HepG2 (cell line): ENCODE results near the gene UNC13D. TPM values are rescaled to one million over a fixed set of nuclear protein-coding genes. Genes with fewer than 3 reads are reported as not detected.

Source experiments
- AGO1 ChIP-seq: fragments of 200-400 bp; formaldehyde crosslinking; IDR thresholded peaks from 2 replicates; pipeline ENCODE4 v1.6.1; 2017; ENCODE audit warnings: mild to moderate bottlenecking, low read depth, low read length, moderate library complexity; ENCODE audit not compliant: poor library complexity, severe bottlenecking
- ELF1 ChIP-seq: sonication (generic); formaldehyde crosslinking; IDR thresholded peaks from 2 replicates; pipeline ENCODE4 v1.4.0; 2020; ENCODE audit warnings: missing genetic modification reagents
- FOXK1 ChIP-seq: sonication (generic); formaldehyde crosslinking; IDR thresholded peaks from 2 replicates; pipeline ENCODE4 v1.4.0; 2020; ENCODE audit warnings: low read depth, missing genetic modification reagents, borderline replicate concordance
- GTF2F1 ChIP-seq: fragments of 150-350 bp; IDR thresholded peaks from 2 replicates; pipeline ENCODE4 v1.6.1; 2014; ENCODE audit warnings: low read length
- HNF1A ChIP-seq, 2 experiments: sonication (generic) in 1 of 2; formaldehyde crosslinking in 1 of 2; IDR thresholded peaks; 2 replicates each; pipeline versions ENCODE4 v1.4.0 to v1.6.1; 2016 to 2020; ENCODE audit warnings: borderline replicate concordance in 1 of 2, low read depth in 1 of 2, mild to moderate bottlenecking in 1 of 2, missing genetic modification reagents in 1 of 2
- HNRNPK ChIP-seq: fragments of 200-400 bp; formaldehyde crosslinking; IDR thresholded peaks from 2 replicates; pipeline ENCODE4 v1.6.1; 2018; ENCODE audit warnings: low read length, low read depth, moderate library complexity, mild to moderate bottlenecking; ENCODE audit not compliant: poor library complexity, severe bottlenecking
- ISL2 ChIP-seq: sonication (generic); formaldehyde crosslinking; IDR thresholded peaks from 2 replicates; pipeline ENCODE4 v1.5.0; 2020; ENCODE audit warnings: missing genetic modification reagents
- PHF20 ChIP-seq: sonication (generic); formaldehyde crosslinking; IDR thresholded peaks from 2 replicates; pipeline ENCODE4 v1.5.0; 2020; ENCODE audit warnings: mild to moderate bottlenecking, missing genetic modification reagents
- RAD21 ChIP-seq: fragments of 450-650 bp; formaldehyde crosslinking; IDR thresholded peaks from 2 replicates; pipeline ENCODE4 v1.5.0; 2020; ENCODE audit warnings: mild to moderate bottlenecking
- SALL2 ChIP-seq: sonication (generic); formaldehyde crosslinking; IDR thresholded peaks from 2 replicates; pipeline ENCODE4 v1.8.1; 2023; ENCODE audit warnings: mild to moderate bottlenecking, missing genetic modification reagents, inconsistent platforms
- SIX1 ChIP-seq: sonication (generic); formaldehyde crosslinking; IDR thresholded peaks from 2 replicates; pipeline ENCODE4 v1.4.0; 2020; ENCODE audit warnings: missing genetic modification reagents, borderline replicate concordance
- U2AF1 ChIP-seq: fragments of 200-400 bp; formaldehyde crosslinking; optimal IDR thresholded peaks from 2 replicates; pipeline ENCODE3; 2017; ENCODE audit warnings: mild to moderate bottlenecking, low read depth, low read length
- ZNF329 ChIP-seq: sonication (generic); formaldehyde crosslinking; IDR thresholded peaks from 2 replicates; pipeline ENCODE4 v1.9.0; 2021; ENCODE audit warnings: low read depth, mild to moderate bottlenecking, missing genetic modification reagents
- ZNF589 ChIP-seq: sonication (generic); formaldehyde crosslinking; conservative IDR thresholded peaks from 2 replicates; pipeline ENCODE4 v1.8.0; 2022; ENCODE audit warnings: mild to moderate bottlenecking, moderate library complexity, missing genetic modification reagents
- ZNF724P ChIP-seq: sonication (generic); formaldehyde crosslinking; IDR thresholded peaks from 2 replicates; pipeline ENCODE4 v1.8.0; 2022; ENCODE audit warnings: missing genetic modification reagents, borderline replicate concordance
- polyA plus RNA-seq, 8 experiments: library from polyadenylated mRNA; depleted of rRNA in 3 of 8; stranded (reverse) in 7 of 8; unstranded in 1 of 8; fragments of >200 nt; fragmentation: Illumina TruSeq in 4 of 8; extraction: Trizol in 4 of 8; gene quantifications; 2 replicates each; pipeline versions ENCODE4 v1.2.1 to v1.2.3, GENCODE V29; 2011 to 2016; ENCODE audit warnings: low read depth in 4 of 8, missing spikeins in 1 of 8, mixed read lengths in 1 of 8; ENCODE audit not compliant: insufficient read depth in 1 of 8
- total RNA-seq, 5 experiments: library from RNA; depleted of rRNA; stranded (reverse); fragments of >200 nt; fragmentation: Illumina TruSeq; extraction: Trizol; gene quantifications; 2 replicates each; pipeline ENCODE4 v1.2.3, GENCODE V29; 2016; ENCODE audit warnings: low read depth in 1 of 5
- TF ChIP-seq, protein P1 (sequence below): IDR thresholded peaks from 2 replicates; pipeline ENCODE4 v1.6.1; 2016; ENCODE audit warnings: missing genetic modification reagents, missing compliant biosample characterization
- TF ChIP-seq, protein P2 (sequence below): sonication (generic); formaldehyde crosslinking; IDR thresholded peaks from 2 replicates; pipeline ENCODE4 v1.8.1; 2023; ENCODE audit warnings: missing genetic modification reagents, inconsistent platforms, borderline replicate concordance
- TF ChIP-seq, protein P3 (sequence below): sonication (generic); formaldehyde crosslinking; IDR thresholded peaks from 2 replicates; pipeline ENCODE4 v1.8.0; 2022; ENCODE audit warnings: mild to moderate bottlenecking, missing genetic modification reagents, borderline replicate concordance
- TF ChIP-seq, protein P4 (sequence below): sonication (generic); formaldehyde crosslinking; IDR thresholded peaks from 2 replicates; pipeline ENCODE4 v1.4.0; 2020; ENCODE audit warnings: missing genetic modification reagents

The UNC13D gene
- total and polyA plus RNA-seq, 2 of the 13 experiments (the other 11 are each of a cell fraction or from before 2014, with no cell fraction given) = 29.7 to 42.7 TPM

DNA sequence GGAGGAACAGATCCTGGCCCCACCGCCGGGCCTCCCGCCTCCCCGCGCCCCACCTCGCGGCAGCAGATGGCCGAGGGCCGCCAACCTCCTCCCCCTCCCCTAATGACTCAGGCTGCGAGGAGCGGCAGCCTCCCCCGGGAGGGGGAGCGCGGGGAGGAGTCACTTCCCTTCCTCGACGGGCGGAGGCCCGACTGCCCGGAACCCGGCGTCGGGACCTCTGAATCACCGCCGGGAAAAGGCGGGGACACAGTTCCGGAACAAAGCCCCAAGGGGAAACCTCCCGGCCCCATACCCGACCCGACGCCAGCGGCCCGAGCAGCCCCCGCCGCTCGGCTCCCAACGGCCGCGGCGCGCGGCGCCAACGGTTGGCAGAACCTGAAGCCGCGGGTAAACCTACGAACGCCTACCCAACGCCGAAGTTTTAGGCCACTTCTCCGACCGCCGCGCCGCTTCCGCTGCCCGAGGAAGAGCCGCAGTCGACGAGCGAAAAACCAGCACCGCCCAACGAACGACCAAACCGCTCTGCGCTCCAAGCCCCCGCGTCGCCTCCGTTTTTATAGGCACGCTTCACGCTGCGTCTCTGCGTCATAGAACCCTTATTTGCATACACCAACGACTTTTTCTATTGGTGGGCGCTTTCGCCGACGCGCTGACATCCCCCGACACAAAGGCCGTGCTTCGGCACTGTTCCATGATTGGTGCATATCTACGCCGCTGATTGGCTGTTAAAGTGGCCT, 64.8 kb downstream of the UNC13D start (continued):
- TF ChIP-seq, protein P1, sequence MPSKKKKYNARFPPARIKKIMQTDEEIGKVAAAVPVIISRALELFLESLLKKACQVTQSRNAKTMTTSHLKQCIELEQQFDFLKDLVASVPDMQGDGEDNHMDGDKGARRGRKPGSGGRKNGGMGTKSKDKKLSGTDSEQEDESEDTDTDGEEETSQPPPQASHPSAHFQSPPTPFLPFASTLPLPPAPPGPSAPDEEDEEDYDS (CRISPR knock-in tag) = peak; percentile 99
- TF ChIP-seq AGO1 (peak; percentile 79), RAD21 (CRISPR knock-in tag) (peak; percentile 80), HNF1A (IDR thresholded peaks at IDR 0.05; ENCODE audit: low read depth) (peak; percentile 54; the same call in 1 of the 2 replicates), HNF1A (CRISPR knock-in tag; IDR thresholded peaks at IDR 0.05; ENCODE audit: borderline replicate concordance) (peak; percentile 62), ZNF589 (CRISPR knock-in tag) (peak; percentile 84), ELF1 (CRISPR knock-in tag) (peak; percentile 71), PHF20 (CRISPR knock-in tag) (peak; percentile 81), FOXK1 (CRISPR knock-in tag) (peak; percentile 90), ISL2 (CRISPR knock-in tag) (peak; percentile 78), SIX1 (CRISPR knock-in tag) (no peak; the same call in 1 of the 2 replicates), SALL2 (CRISPR knock-in tag) (peak; percentile 98), HNRNPK (peak; percentile 87), ZNF329 (CRISPR knock-in tag) (no peak), ZNF724P (CRISPR knock-in tag) (peak; percentile 89; the same call in 1 of the 2 replicates), U2AF1 (peak; percentile 98), GTF2F1 (peak; percentile 99)
- TF ChIP-seq, protein P2, sequence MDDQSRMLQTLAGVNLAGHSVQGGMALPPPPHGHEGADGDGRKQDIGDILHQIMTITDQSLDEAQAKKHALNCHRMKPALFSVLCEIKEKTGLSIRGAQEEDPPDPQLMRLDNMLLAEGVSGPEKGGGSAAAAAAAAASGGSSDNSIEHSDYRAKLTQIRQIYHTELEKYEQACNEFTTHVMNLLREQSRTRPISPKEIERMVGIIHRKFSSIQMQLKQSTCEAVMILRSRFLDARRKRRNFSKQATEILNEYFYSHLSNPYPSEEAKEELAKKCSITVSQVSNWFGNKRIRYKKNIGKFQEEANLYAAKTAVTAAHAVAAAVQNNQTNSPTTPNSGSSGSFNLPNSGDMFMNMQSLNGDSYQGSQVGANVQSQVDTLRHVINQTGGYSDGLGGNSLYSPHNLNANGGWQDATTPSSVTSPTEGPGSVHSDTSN (CRISPR knock-in tag) = peak; percentile 57; the same call in 1 of the 2 replicates
- TF ChIP-seq, protein P3, sequence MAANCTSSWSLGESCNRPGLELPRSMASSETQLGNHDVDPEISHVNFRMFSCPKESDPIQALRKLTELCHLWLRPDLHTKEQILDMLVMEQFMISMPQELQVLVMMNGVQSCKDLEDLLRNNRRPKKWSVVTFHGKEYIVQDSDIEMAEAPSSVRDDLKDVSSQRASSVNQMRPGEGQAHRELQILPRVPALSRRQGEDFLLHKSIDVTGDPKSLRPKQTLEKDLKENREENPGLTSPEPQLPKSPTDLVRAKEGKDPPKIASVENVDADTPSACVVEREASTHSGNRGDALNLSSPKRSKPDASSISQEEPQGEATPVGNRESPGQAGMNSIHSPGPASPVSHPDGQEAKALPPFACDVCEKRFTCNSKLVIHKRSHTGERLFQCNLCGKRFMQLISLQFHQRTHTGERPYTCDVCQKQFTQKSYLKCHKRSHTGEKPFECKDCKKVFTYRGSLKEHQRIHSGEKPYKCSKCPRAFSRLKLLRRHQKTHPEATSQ (CRISPR knock-in tag) = no peak
- TF ChIP-seq, protein P4, sequence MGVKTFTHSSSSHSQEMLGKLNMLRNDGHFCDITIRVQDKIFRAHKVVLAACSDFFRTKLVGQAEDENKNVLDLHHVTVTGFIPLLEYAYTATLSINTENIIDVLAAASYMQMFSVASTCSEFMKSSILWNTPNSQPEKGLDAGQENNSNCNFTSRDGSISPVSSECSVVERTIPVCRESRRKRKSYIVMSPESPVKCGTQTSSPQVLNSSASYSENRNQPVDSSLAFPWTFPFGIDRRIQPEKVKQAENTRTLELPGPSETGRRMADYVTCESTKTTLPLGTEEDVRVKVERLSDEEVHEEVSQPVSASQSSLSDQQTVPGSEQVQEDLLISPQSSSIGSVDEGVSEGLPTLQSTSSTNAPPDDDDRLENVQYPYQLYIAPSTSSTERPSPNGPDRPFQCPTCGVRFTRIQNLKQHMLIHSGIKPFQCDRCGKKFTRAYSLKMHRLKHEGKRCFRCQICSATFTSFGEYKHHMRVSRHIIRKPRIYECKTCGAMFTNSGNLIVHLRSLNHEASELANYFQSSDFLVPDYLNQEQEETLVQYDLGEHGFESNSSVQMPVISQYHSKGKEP (CRISPR knock-in tag) = peak; percentile 96
